ENCODE results near the gene DCTN5. TPM values are rescaled to one million over a fixed set of nuclear protein-coding genes. Genes with fewer than 3 reads are reported as not detected.

The DCTN5 gene
- total and polyA plus RNA-seq, 2 of the 13 experiments (the other 11 are each of a cell fraction or from before 2014, with no cell fraction given), result 105 to 207 TPM

- TF ChIP-seq ZNF770 (CRISPR knock-in tag; IDR thresholded peaks at IDR 0.05), result no peak; the same call in 1 of the 2 replicates
- TF ChIP-seq SIN3B (IDR thresholded peaks at IDR 0.05; ENCODE audit: low read length), result peak; percentile 96
- peak; percentile 64; the same call in 1 of the 2 replicates for TF ChIP-seq KLF6 (CRISPR knock-in tag; IDR thresholded peaks at IDR 0.05)
- no peak for TF ChIP-seq PRPF4 (IDR thresholded peaks at IDR 0.05; ENCODE audit: low read depth, low read length, poor library complexity, severe bottlenecking)
- peak; percentile 80; the same call in 1 of the 2 replicates for TF ChIP-seq ZNF75D (CRISPR knock-in tag; IDR thresholded peaks at IDR 0.05; ENCODE audit: borderline replicate concordance)
- peak; percentile 96 for TF ChIP-seq ZNF232 (CRISPR knock-in tag; IDR thresholded peaks at IDR 0.05; ENCODE audit: borderline replicate concordance)
- TF ChIP-seq ZNF562 (CRISPR knock-in tag; IDR thresholded peaks at IDR 0.05; ENCODE audit: borderline replicate concordance), result no peak
- TF ChIP-seq ZNF251 (CRISPR knock-in tag; IDR thresholded peaks at IDR 0.05), result no peak
- TF ChIP-seq ZNF383 (CRISPR knock-in tag; IDR thresholded peaks at IDR 0.05; ENCODE audit: borderline replicate concordance), result no peak
- TF ChIP-seq KLF12 (CRISPR knock-in tag; IDR thresholded peaks at IDR 0.05; ENCODE audit: borderline replicate concordance), result peak; percentile 97
- TF ChIP-seq ZNF605 (CRISPR knock-in tag; IDR thresholded peaks at IDR 0.05), result peak; percentile 83
- peak; percentile 99 for TF ChIP-seq SRF (IDR thresholded peaks at IDR 0.05; ENCODE audit: low read depth, low read length)
- TF ChIP-seq FOXO1 (CRISPR knock-in tag; IDR thresholded peaks at IDR 0.05), result peak; percentile 71
- peak; percentile 99 for TF ChIP-seq PHF21A (CRISPR knock-in tag; IDR thresholded peaks at IDR 0.05)
- peak; percentile 72; the same call in 1 of the 2 replicates for TF ChIP-seq RFX5 (IDR thresholded peaks at IDR 0.05; ENCODE audit: low read depth, low read length)
- TF ChIP-seq ZNF276 (CRISPR knock-in tag; IDR thresholded peaks at IDR 0.05; ENCODE audit: low read depth), result peak; percentile 95
- TF ChIP-seq BCL6 (CRISPR knock-in tag; IDR thresholded peaks at IDR 0.05), result peak; percentile 58; the same call in 1 of the 2 replicates
- no peak; the same call in 1 of the 2 replicates for TF ChIP-seq SP5 (CRISPR knock-in tag; IDR thresholded peaks at IDR 0.05; ENCODE audit: borderline replicate concordance, low read depth)
- TF ChIP-seq ZNF552 (CRISPR knock-in tag; IDR thresholded peaks at IDR 0.05; ENCODE audit: borderline replicate concordance), result peak; percentile 95; the same call in 1 of the 2 replicates
- no peak for TF ChIP-seq ZNF460 (CRISPR knock-in tag; IDR thresholded peaks at IDR 0.05; ENCODE audit: borderline replicate concordance)
- 0 out of 2 replicates have a peak, but pooled peaks have one; percentile 85 for TF ChIP-seq NCOA5 (CRISPR knock-in tag; IDR thresholded peaks at IDR 0.05)
- no peak for TF ChIP-seq IKZF1 (IDR thresholded peaks at IDR 0.05)
- no peak for TF ChIP-seq XBP1 (CRISPR knock-in tag; IDR thresholded peaks at IDR 0.05)
- TF ChIP-seq HNRNPUL1 (IDR thresholded peaks at IDR 0.05; ENCODE audit: low read depth, low read length), result peak; percentile 68; the same call in 1 of the 2 replicates
- peak; percentile 66; the same call in 1 of the 2 replicates for TF ChIP-seq ZNF724P (CRISPR knock-in tag; IDR thresholded peaks at IDR 0.05; ENCODE audit: borderline replicate concordance)
- peak; percentile 98 for TF ChIP-seq ETV5 (CRISPR knock-in tag; IDR thresholded peaks at IDR 0.05; ENCODE audit: borderline replicate concordance)
- peak; percentile 98 for TF ChIP-seq BRCA1 (CRISPR knock-in tag; IDR thresholded peaks at IDR 0.05)
- peak; percentile 76 for TF ChIP-seq ZMAT3 (CRISPR knock-in tag; conservative IDR thresholded peaks at IDR 0.05)
- 0 out of 2 replicates have a peak, but pooled peaks have one; percentile 68 for TF ChIP-seq ZNF850 (CRISPR knock-in tag; conservative IDR thresholded peaks at IDR 0.05)
These were observed at the start of gene DCTN5, which contains the start of gene PALB2 (continued) for GRCh38 chr16:23640931-23641765.
